VCaP (cell line): Measurements from ENCODE around the gene PRDM16.

ENCODE experiments used
- H3K27ac ChIP-seq: fragments of 450-650 bp; 2 replicates; pipeline ENCODE4 v1.5.1; 2017
- CTCF ChIP-seq: fragments of 450-650 bp; conservative IDR thresholded peaks from 2 replicates; pipeline ENCODE4 v1.5.1; 2017; ENCODE audit warnings: mild to moderate bottlenecking, moderate library complexity

PRDM16 gene

GRCh38 chr1:3120140-3120539 lies 51.1 kb downstream of the PRDM16 start:
- H3K27ac ChIP-seq, result no peak overlapping the region
- no peak; the same call in 1 of the 2 replicates for TF ChIP-seq CTCF

- TF ChIP-seq CTCF, result no peak
- no peak overlapping the region for H3K27ac ChIP-seq
These were observed 52.0 kb downstream of the PRDM16 start for GRCh38 chr1:3120994-3121393.

GRCh38 chr1:3121401-3122210 lies 52.6 kb downstream of the PRDM16 start:
- TF ChIP-seq CTCF, result no peak
- H3K27ac ChIP-seq, result no peak overlapping the region

- no peak for TF ChIP-seq CTCF
These were observed 53.3 kb downstream of the PRDM16 start for GRCh38 chr1:3122311-3122710.

GRCh38 chr1:3124246-3124645 lies 55.2 kb downstream of the PRDM16 start:
- no peak for TF ChIP-seq CTCF
- H3K27ac ChIP-seq, result no peak overlapping the region

More at GRCh38 chr1:3122311-3122710, 53.3 kb downstream of the PRDM16 start:
- H3K27ac ChIP-seq, result no peak overlapping the region

- H3K27ac ChIP-seq, result no peak overlapping the region; the same call in 1 of the 2 replicates
- TF ChIP-seq CTCF, result no peak
These were observed 56.1 kb downstream of the PRDM16 start for GRCh38 chr1:3125078-3125477.

GRCh38 chr1:3125546-3126368 lies 56.8 kb downstream of the PRDM16 start:
- TF ChIP-seq CTCF, result no peak
- H3K27ac ChIP-seq, result peak overlapping the region; percentile 78; the same call in 1 of the 2 replicates
